ENCODE data around the gene SIRPB2. TPM values are rescaled to one million over a fixed set of nuclear protein-coding genes. Genes with fewer than 3 reads are reported as not detected.

Gene SIRPB2
- total and polyA plus RNA-seq, 4 donors: 0.99 to 4.4 (median 2.2) TPM

GRCh38 chr20:1469925-1470571 lies 21.2 kb downstream of the SIRPB2 start:
- Histone ChIP-seq H3K27me3 (ENCODE audit: control insufficient read depth in 4 of 4, insufficient read depth in 4 of 4, low read length in 3 of 4) (no peaks in the 10 kb centered on the region), H3K9ac (ENCODE audit: low read depth in 1 of 2, low read length in 2 of 2) (no peak overlapping the region), H3K4me1 (ENCODE audit: control insufficient read depth in 4 of 4, insufficient read depth in 4 of 4, low read length in 3 of 4) (peaks cover 8 to 29% (median 18%) of the 10 kb centered on the region in 4 donors), H3K4me3 (ENCODE audit: low read depth in 1 of 3, low read length in 3 of 3) (no peak overlapping the region), H3K36me3 (ENCODE audit: control insufficient read depth in 4 of 4, insufficient read depth in 3 of 4, low read depth in 1 of 4, low read length in 3 of 4) (no peaks in the 10 kb centered on the region), H3K9me3 (ENCODE audit: control insufficient read depth in 4 of 4, low read length in 3 of 4) (no peaks in the 10 kb centered on the region), H3K27ac (ENCODE audit: low read depth in 1 of 2, low read length in 2 of 2) (peak overlapping the region in 1 of 2 donors; percentile 68)
- peak; percentile 76 for DNase-seq (ENCODE audit: low spot score)
- WGBS: 24% methylated on average over 11 of the region's 11 CpGs
- no peak for TF ChIP-seq FOXA1 (IDR thresholded peaks at IDR 0.05)
- TF ChIP-seq RAD21 (IDR thresholded peaks at IDR 0.05): peak; percentile 94
- peak; percentile 63 for TF ChIP-seq SP1 (IDR thresholded peaks at IDR 0.05)
- TF ChIP-seq RXRA (IDR thresholded peaks at IDR 0.05): peak; percentile 49 to 54
- peak; percentile 90 for TF ChIP-seq YY1 (IDR thresholded peaks at IDR 0.05)
- TF ChIP-seq ZBTB33 (IDR thresholded peaks at IDR 0.05): no peak
- TF ChIP-seq NR2F2 (IDR thresholded peaks at IDR 0.05): no peak
- TF ChIP-seq HNF4G (IDR thresholded peaks at IDR 0.05): no peak
- TF ChIP-seq ATF3 (IDR thresholded peaks at IDR 0.05): peak; percentile 94
- TF ChIP-seq REST (IDR thresholded peaks at IDR 0.05): peak; percentile 49
- TF ChIP-seq JUND (IDR thresholded peaks at IDR 0.05): peak; percentile 94 to 95
- TF ChIP-seq MAX (IDR thresholded peaks at IDR 0.05): no peak
- peak; percentile 14 for TF ChIP-seq TAF1 (conservative IDR thresholded peaks at IDR 0.05)
- peak; percentile 79 for TF ChIP-seq CTCF (IDR thresholded peaks at IDR 0.05; ENCODE audit: low read depth, low read length, missing input control)
- TF ChIP-seq FOXA2 (IDR thresholded peaks at IDR 0.05): peak; percentile 26
- TF ChIP-seq GABPA (IDR thresholded peaks at IDR 0.05 in 1 of 2, conservative IDR thresholded peaks at IDR 0.05 in 1 of 2): no peak
- no peak for TF ChIP-seq EGR1 (IDR thresholded peaks at IDR 0.05; ENCODE audit: low read depth in 2 of 2)
- peak; percentile 29 to 37 for TF ChIP-seq HNF4A (conservative IDR thresholded peaks at IDR 0.05)
